Activated CD4-positive, alpha-beta T cell treated with anti-CD3 and anti-CD28 coated beads for 36 hours (primary cell): ENCODE measurements around the gene LINGO4. TPM values are rescaled to one million over a fixed set of nuclear protein-coding genes. Genes with fewer than 3 reads are reported as not detected.
"Not testable (repeated sequence)": the region's sequence is repeated elsewhere in the genome, so short reads cannot be mapped to it uniquely, and the experiment has no call there.

Experiments
- ATAC-seq: fragments of 200-7000 bp; cut with Tn5 transposase; one replicate; pipeline ENCODE4 v1.10.0; 2021; ENCODE audit warnings: mild to moderate bottlenecking, moderate library complexity
- CTCF ChIA-PET: fragments of 350-600 bp; sonication (Branson Sonifier 250); formaldehyde crosslinking; loops from one replicate; lab custom pipeline; 2021; ENCODE audit warnings: antibody characterized with exemption; lab: Charles Lee
- POLR2A ChIA-PET: fragments of 350-600 bp; sonication (Branson Sonifier 250); formaldehyde crosslinking; loops from one replicate; lab custom pipeline; 2021; ENCODE audit warnings: antibody characterized with exemption, inconsistent platforms; lab: Charles Lee
- DNase-seq: peaks from one replicate; pipeline ENCODE4 v3.0.0-alpha.2; 2020
- H3K27ac Mint-ChIP-seq: one replicate; pipeline ENCODE4 v1.8.0; 2021; ENCODE audit warnings: mixed read lengths
- H3K27me3 Mint-ChIP-seq: one replicate; pipeline ENCODE4 v1.8.0; 2021; ENCODE audit warnings: mixed read lengths
- H3K36me3 Mint-ChIP-seq: one replicate; pipeline ENCODE4 v1.8.0; 2021; ENCODE audit warnings: low read depth, mixed read lengths
- H3K4me1 Mint-ChIP-seq: one replicate; pipeline ENCODE4 v1.8.0; 2021; ENCODE audit warnings: mixed read lengths
- H3K4me3 Mint-ChIP-seq: one replicate; pipeline ENCODE4 v1.8.0; 2021; ENCODE audit warnings: mild to moderate bottlenecking, moderate library complexity, mixed read lengths
- H3K9me3 Mint-ChIP-seq: one replicate; pipeline ENCODE4 v1.8.0; 2021; ENCODE audit warnings: low read depth, mixed read lengths
- intact Hi-C, 2 experiments: fragments of 100-400 bp; cut with DNase I in 1 of 2; cut with micrococcal nuclease in 1 of 2; formaldehyde crosslinking; loops; one replicate each; pipeline versions ENCODE4 v1.14.2 to v1.15.1; 2022 to 2024; cut with DNase I, micrococcal nuclease
- total RNA-seq, 2 experiments: library from RNA; stranded (reverse); gene quantifications; one replicate each; pipeline ENCODE4 v1.2.3, GENCODE V29; 2021

The LINGO4 gene
- total RNA-seq, 2 experiments from 2014 or later: 0.09 to 0.18 TPM

GRCh38 chr1:151783796-151784195, 21.4 kb downstream of the LINGO4 start:
- POLR2A ChIA-PET: interaction anchor here (0.7 kb wide), 1 partner anchor 539 kb away, joined by 3 read pairs; no protein-coding TSS in a partner anchor
- DNase-seq (no peak), ATAC-seq (no peak)
- Mint-ChIP-seq H3K36me3 (peaks cover 5% of the 10 kb centered on the region), H3K9me3 (no peaks in the 10 kb centered on the region), H3K27me3 (no peaks in the 10 kb centered on the region), H3K27ac (no peak overlapping the region), H3K4me1 (peaks cover 2% of the 10 kb centered on the region), H3K4me3 (no peak overlapping the region)
- CTCF ChIA-PET: no interaction called here
- intact Hi-C loops: no loop called here

GRCh38 chr1:151782741-151783140, 22.5 kb downstream of the LINGO4 start:
- Mint-ChIP-seq H3K36me3 (peaks cover 6% of the 10 kb centered on the region), H3K9me3 (no peaks in the 10 kb centered on the region), H3K27ac (no peak overlapping the region), H3K4me1 (no peaks in the 10 kb centered on the region), H3K4me3 (no peak overlapping the region), H3K27me3 (no peaks in the 10 kb centered on the region)
- DNase-seq: no peak
- ChIA-PET POLR2A (no interaction called here), CTCF (no interaction called here)
- no peak for ATAC-seq
- intact Hi-C loops: no loop called here

- DNase-seq, POLR2A ChIA-PET, H3K4me3 Mint-ChIP-seq, H3K9me3 Mint-ChIP-seq, H3K27me3 Mint-ChIP-seq, H3K36me3 Mint-ChIP-seq, ATAC-seq, H3K27ac Mint-ChIP-seq, intact Hi-C loops, H3K4me1 Mint-ChIP-seq: not testable (repeated sequence)
- CTCF ChIA-PET: interaction anchor here (0.5 to 0.6 kb wide), 3 partner anchors 15 to 130 kb away, joined by 3 to 6 read pairs (median 3); no protein-coding TSS in a partner anchor
These were observed 23.2 kb downstream of the LINGO4 start for GRCh38 chr1:151782026-151782425.

GRCh38 chr1:151780736-151781135, 24.5 kb downstream of the LINGO4 start:
- H3K4me1 Mint-ChIP-seq, CTCF ChIA-PET, POLR2A ChIA-PET, DNase-seq, H3K27ac Mint-ChIP-seq, ATAC-seq, H3K27me3 Mint-ChIP-seq, intact Hi-C loops, H3K4me3 Mint-ChIP-seq, H3K9me3 Mint-ChIP-seq: not testable (repeated sequence)
- peaks cover 10% of the 10 kb centered on the region for H3K36me3 Mint-ChIP-seq

- no peak for ATAC-seq
- CTCF ChIA-PET: interaction anchor here (1.2 kb wide), 1 partner anchor 10 kb away, joined by 5 read pairs; no protein-coding TSS in a partner anchor
- POLR2A ChIA-PET: no interaction called here
- intact Hi-C loops: no loop called here
- Mint-ChIP-seq H3K27me3 (no peaks in the 10 kb centered on the region), H3K4me3 (no peak overlapping the region), H3K9me3 (no peaks in the 10 kb centered on the region), H3K36me3 (peaks cover 11% of the 10 kb centered on the region), H3K27ac (no peak overlapping the region), H3K4me1 (no peaks in the 10 kb centered on the region)
- no peak for DNase-seq
These were observed 25.4 kb downstream of the LINGO4 start for GRCh38 chr1:151779852-151780251.

GRCh38 chr1:151777317-151777716, 27.9 kb downstream of the LINGO4 start:
- no peaks in the 10 kb centered on the region for H3K27me3 Mint-ChIP-seq
- DNase-seq (no peak), ATAC-seq (no peak)
- intact Hi-C loops: no loop called here
- no peak overlapping the region for H3K27ac Mint-ChIP-seq
- H3K9me3 Mint-ChIP-seq: no peaks in the 10 kb centered on the region
- H3K36me3 Mint-ChIP-seq: peaks cover 11% of the 10 kb centered on the region
- ChIA-PET CTCF (interaction anchor here (1.5 kb wide), 1 partner anchor 12 kb away, joined by 5 read pairs; no protein-coding TSS in a partner anchor), POLR2A (no interaction called here)
- H3K4me3 Mint-ChIP-seq: no peak overlapping the region
- H3K4me1 Mint-ChIP-seq: no peaks in the 10 kb centered on the region

- Mint-ChIP-seq H3K27ac (no peak overlapping the region), H3K4me1 (no peaks in the 10 kb centered on the region), H3K4me3 (no peak overlapping the region), H3K36me3 (peaks cover 11% of the 10 kb centered on the region), H3K27me3 (no peaks in the 10 kb centered on the region), H3K9me3 (no peaks in the 10 kb centered on the region)
- POLR2A ChIA-PET: no interaction called here
- DNase-seq (no peak), ATAC-seq (no peak)
- intact Hi-C loops: no loop called here
- CTCF ChIA-PET: interaction anchor here (1.0 to 1.5 kb wide), 2 partner anchors 13 to 14 kb away, joined by 4 to 5 read pairs; no protein-coding TSS in a partner anchor
These were observed 28.6 kb downstream of the LINGO4 start for GRCh38 chr1:151776665-151777062.

- Mint-ChIP-seq H3K36me3 (peaks cover 11% of the 10 kb centered on the region), H3K27ac (no peak overlapping the region), H3K4me3 (no peak overlapping the region), H3K9me3 (no peaks in the 10 kb centered on the region), H3K27me3 (no peaks in the 10 kb centered on the region), H3K4me1 (no peaks in the 10 kb centered on the region)
- ATAC-seq: no peak
- no peak for DNase-seq
- intact Hi-C loops: no loop called here
- CTCF ChIA-PET: interaction anchor here (0.6 to 1.5 kb wide), 4 partner anchors 13 to 61 kb away, joined by 4 to 5 read pairs (median 4); partner anchors contain the start of gene TDRKH
- POLR2A ChIA-PET: no interaction called here
These were observed 29.1 kb downstream of the LINGO4 start for GRCh38 chr1:151775894-151776664.

GRCh38 chr1:151774256-151774922, 30.8 kb downstream of the LINGO4 start:
- H3K36me3 Mint-ChIP-seq: peaks cover 11% of the 10 kb centered on the region
- ChIA-PET CTCF (interaction anchor here (0.6 to 1.5 kb wide), 2 partner anchors 16 to 37 kb away, joined by 4 read pairs; partner anchors contain the start of gene TDRKH), POLR2A (no interaction called here)
- no peak overlapping the region for H3K27ac Mint-ChIP-seq
- H3K4me3 Mint-ChIP-seq: no peak overlapping the region
- ATAC-seq (no peak), DNase-seq (no peak)
- no peaks in the 10 kb centered on the region for H3K4me1 Mint-ChIP-seq
- intact Hi-C loops: no loop called here
- no peaks in the 10 kb centered on the region for H3K9me3 Mint-ChIP-seq
- H3K27me3 Mint-ChIP-seq: no peaks in the 10 kb centered on the region

GRCh38 chr1:151773702-151774101, 31.5 kb downstream of the LINGO4 start:
- no peak for DNase-seq
- ChIA-PET POLR2A (interaction anchor here (0.8 kb wide), 1 partner anchor 34 kb away, joined by 3 read pairs; no protein-coding TSS in a partner anchor), CTCF (interaction anchor here (0.6 kb wide), 1 partner anchor 36 kb away, joined by 4 read pairs; no protein-coding TSS in a partner anchor)
- H3K27me3 Mint-ChIP-seq: no peaks in the 10 kb centered on the region
- H3K36me3 Mint-ChIP-seq: peaks cover 5% of the 10 kb centered on the region
- H3K4me1 Mint-ChIP-seq: no peaks in the 10 kb centered on the region
- no peak overlapping the region for H3K4me3 Mint-ChIP-seq
- ATAC-seq: peak; percentile 55
- H3K9me3 Mint-ChIP-seq: no peaks in the 10 kb centered on the region
- intact Hi-C loops: no loop called here
- H3K27ac Mint-ChIP-seq: peak overlapping the region; percentile 5

- H3K27me3 Mint-ChIP-seq, intact Hi-C loops, H3K36me3 Mint-ChIP-seq, H3K4me3 Mint-ChIP-seq, CTCF ChIA-PET, ATAC-seq, POLR2A ChIA-PET, H3K9me3 Mint-ChIP-seq, H3K27ac Mint-ChIP-seq, H3K4me1 Mint-ChIP-seq, DNase-seq: not testable (repeated sequence)
These were observed 35.9 kb downstream of the LINGO4 start for GRCh38 chr1:151769270-151769669.
